NCI-H526 (cell line): ENCODE results near the gene CUBN.

Experiments used
- DNase-seq, 2 experiments: peaks; one replicate each; lab custom pipeline; 2025; lab: John Stamatoyannopoulos, UW

Gene CUBN

GRCh38 chr10:17129741-17130140, at the start of gene CUBN:
CUBN (minus strand) TSS chr10:17129811; CDS start chr10:17129765, 46 bp downstream.
- no peak for DNase-seq

- DNase-seq = no peak
Observed at GRCh38 chr10:17179002-17179401, 49.4 kb upstream of the CUBN start.

GRCh38 chr10:17178006-17178405, 48.4 kb upstream of the CUBN start:
- no peak for DNase-seq

- no peak for DNase-seq
Observed at GRCh38 chr10:17177014-17177413, 47.4 kb upstream of the CUBN start.

GRCh38 chr10:17176091-17176490, 46.5 kb upstream of the CUBN start:
- no peak for DNase-seq

GRCh38 chr10:17175551-17175950, 45.9 kb upstream of the CUBN start:
- DNase-seq = no peak

GRCh38 chr10:17174626-17175025, 45.0 kb upstream of the CUBN start:
- no peak for DNase-seq

- DNase-seq = no peak
Observed at GRCh38 chr10:17171141-17171641, 41.6 kb upstream of the CUBN start.

- DNase-seq = no peak
Observed at GRCh38 chr10:17169803-17170202, 40.2 kb upstream of the CUBN start.

GRCh38 chr10:17166699-17167098, 37.1 kb upstream of the CUBN start:
- no peak for DNase-seq

- no peak for DNase-seq
Observed at GRCh38 chr10:17162828-17163227, 33.2 kb upstream of the CUBN start.

GRCh38 chr10:17161775-17162174, 32.2 kb upstream of the CUBN start:
- no peak for DNase-seq

GRCh38 chr10:17157024-17157423, 27.4 kb upstream of the CUBN start:
- DNase-seq = no peak

- DNase-seq = no peak
Observed at GRCh38 chr10:17155826-17156225, 26.2 kb upstream of the CUBN start.

- DNase-seq = no peak
Observed at GRCh38 chr10:17154116-17154515, 24.5 kb upstream of the CUBN start.

GRCh38 chr10:17153321-17153720, 23.7 kb upstream of the CUBN start:
- DNase-seq = no peak

GRCh38 chr10:17151716-17152115, 22.1 kb upstream of the CUBN start:
- no peak for DNase-seq

GRCh38 chr10:17147884-17148489, 18.4 kb upstream of the CUBN start:
- no peak for DNase-seq

- no peak for DNase-seq
Observed at GRCh38 chr10:17146892-17147291, 17.3 kb upstream of the CUBN start.

GRCh38 chr10:17145239-17145638, 15.6 kb upstream of the CUBN start:
- DNase-seq = no peak

- DNase-seq = no peak
Observed at GRCh38 chr10:17144757-17145156, 15.1 kb upstream of the CUBN start.

GRCh38 chr10:17144032-17144431, 14.4 kb upstream of the CUBN start:
- DNase-seq = peak; percentile 12 to 35

- no peak for DNase-seq
Observed at GRCh38 chr10:17143055-17143690, 13.6 kb upstream of the CUBN start.
